GM12878 (cell line): Measurements from ENCODE around the gene SF1. TPM values are rescaled to one million over a fixed set of nuclear protein-coding genes. Genes with fewer than 3 reads are reported as not detected.

Source experiments
- ATAC-seq: fragments of 200-7000 bp; cut with Tn5 transposase; 3 replicates; pipeline ENCODE4 v1.9.1; 2020; ENCODE audit warnings: mild to moderate bottlenecking, moderate library complexity
- BruUV-seq: library from RNA; stranded (reverse); fragments of 400-500 nt; replicated peaks from 2 replicates; lab custom pipeline; 2021; lab: Mats Ljungman, UMichigan
- CTCF ChIA-PET: fragments of 300-600 bp; sonication (Branson Sonifier 250); formaldehyde crosslinking; extraction: SDS; loops from one replicate; lab custom pipeline; 2021; ENCODE audit warnings: inconsistent platforms; lab: Yijun Ruan, JAX
- POLR2A ChIA-PET: fragments of 350-600 bp; formaldehyde crosslinking; extraction: SDS; loops from one replicate; lab custom pipeline; 2021; ENCODE audit warnings: inconsistent platforms; lab: Charles Lee
- RAD21 ChIA-PET: fragments of 300-600 bp; sonication (Branson Sonifier 250); formaldehyde crosslinking; loops from one replicate; lab custom pipeline; 2023; ENCODE audit warnings: antibody characterized with exemption; ENCODE audit not compliant: unreplicated experiment; lab: Charles Lee
- SMC1A ChIA-PET: fragments of 300-600 bp; sonication (Branson Sonifier 250); formaldehyde crosslinking; loops from one replicate; lab custom pipeline; 2023; ENCODE audit not compliant: unreplicated experiment, uncharacterized antibody; lab: Charles Lee
- DNase-seq: peaks from one replicate; pipeline ENCODE4 v3.0.0-alpha.2; 2011; ENCODE audit warnings: low read depth, low spot score
- FAIRE-seq: peaks from 3 replicates; lab custom pipeline; 2011; peaks lifted over from hg19 to GRCh38; lab: Jason Lieb, UNC
- H2AFZ ChIP-seq: 2 replicates; pipeline ENCODE4 v1.6.0; 2011; ENCODE audit warnings: low read depth, low read length, control low read depth; ENCODE audit not compliant: control insufficient read depth
- H3K27ac ChIP-seq: 2 replicates; pipeline ENCODE4 v1.5.1; 2011; ENCODE audit warnings: control low read depth; ENCODE audit not compliant: control insufficient read depth, insufficient read depth
- H3K27me3 ChIP-seq, 2 experiments: replicated peaks in 1 of 2; 2 replicates each; pipeline versions ENCODE4 v1.6.0 to v1.6.1; 2011; ENCODE audit warnings: low read length in 1 of 2; ENCODE audit not compliant: control insufficient read depth in 2 of 2, insufficient read depth in 2 of 2
- H3K36me3 ChIP-seq, 2 experiments: 2 replicates each; pipeline ENCODE4 v1.5.1; 2011; ENCODE audit warnings: low read length in 1 of 2; ENCODE audit not compliant: control insufficient read depth in 2 of 2, insufficient read depth in 2 of 2
- H3K4me1 ChIP-seq: 2 replicates; pipeline ENCODE4 v1.6.1; 2011; ENCODE audit warnings: mild to moderate bottlenecking, low read length, moderate library complexity, mixed read lengths; ENCODE audit not compliant: control insufficient read depth, insufficient read depth
- H3K4me2 ChIP-seq: 2 replicates; pipeline ENCODE4 v1.6.0; 2011; ENCODE audit warnings: control low read depth; ENCODE audit not compliant: control insufficient read depth, insufficient read depth
- H3K4me3 ChIP-seq: fragments of 200-600 bp; sonication (generic); 2 replicates; pipeline ENCODE4 v1.5.1; 2016
- H3K79me2 ChIP-seq: 2 replicates; pipeline ENCODE4 v1.6.0; 2011; ENCODE audit warnings: low read length; ENCODE audit not compliant: control insufficient read depth, insufficient read depth
- H3K9ac ChIP-seq: 2 replicates; pipeline ENCODE4 v1.8.0; 2011; ENCODE audit warnings: low read length, control low read depth, mixed read lengths; ENCODE audit not compliant: control insufficient read depth, insufficient read depth
- H3K9me3 ChIP-seq: replicated peaks from 3 replicates; pipeline ENCODE4 v1.5.1; 2011; ENCODE audit warnings: mild to moderate bottlenecking, low read length; ENCODE audit not compliant: control insufficient read depth, insufficient read depth
- H4K20me1 ChIP-seq: 2 replicates; pipeline ENCODE4 v1.6.0; 2011; ENCODE audit not compliant: control insufficient read depth, insufficient read depth
- BACH1 ChIP-seq: fragments of 450-650 bp; IDR thresholded peaks from 2 replicates; pipeline ENCODE4 v1.6.1; 2017; ENCODE audit warnings: mild to moderate bottlenecking, borderline replicate concordance
- BHLHE40 ChIP-seq, 2 experiments: fragments of 450-650 bp in 1 of 2; IDR thresholded peaks; 2 replicates each; pipeline ENCODE4 v1.6.1; 2011 to 2017; ENCODE audit warnings: low read depth in 2 of 2, borderline replicate concordance in 1 of 2, improper control_type of control experiment in 1 of 2, low read length in 1 of 2, mild to moderate bottlenecking in 1 of 2
- ESRRA ChIP-seq: IDR thresholded peaks from 2 replicates; pipeline ENCODE4 v1.6.1; 2012; ENCODE audit warnings: mild to moderate bottlenecking, low read length, improper control_type of control experiment
- HCFC1 ChIP-seq: fragments of 150-350 bp; IDR thresholded peaks from 2 replicates; pipeline ENCODE4 v1.6.1; 2014; ENCODE audit warnings: low read length
- HDGF ChIP-seq: fragments of 450-650 bp; IDR thresholded peaks from 2 replicates; pipeline ENCODE4 v1.6.1; 2016; ENCODE audit warnings: antibody characterized with exemption
- IKZF1 ChIP-seq: fragments of 450-650 bp; conservative IDR thresholded peaks from 2 replicates; pipeline ENCODE4 v1.6.1; 2017; ENCODE audit warnings: antibody characterized with exemption, mild to moderate bottlenecking
- MYB ChIP-seq: fragments of 150-350 bp; IDR thresholded peaks from 2 replicates; pipeline ENCODE4 v1.6.1; 2014; ENCODE audit warnings: mild to moderate bottlenecking, low read depth, low read length, borderline replicate concordance
- NBN ChIP-seq: fragments of 450-650 bp; IDR thresholded peaks from 2 replicates; pipeline ENCODE4 v1.6.1; 2016
- RAD21 ChIP-seq: IDR thresholded peaks from 2 replicates; pipeline ENCODE4 v1.6.1; 2011; ENCODE audit warnings: mild to moderate bottlenecking, low read depth, low read length, moderate library complexity; ENCODE audit not compliant: insufficient read depth
- RAD51 ChIP-seq: fragments of 450-650 bp; IDR thresholded peaks from 2 replicates; pipeline ENCODE4 v1.6.1; 2016; ENCODE audit warnings: moderate library complexity, mild to moderate bottlenecking, inconsistent platforms
- SRF ChIP-seq, 2 experiments: IDR thresholded peaks; 2 replicates each; pipeline ENCODE4 v1.6.1; 2011; ENCODE audit warnings: low read depth in 2 of 2, low read length in 2 of 2, mild to moderate bottlenecking in 1 of 2, moderate library complexity in 1 of 2
- TAF1 ChIP-seq: IDR thresholded peaks from 2 replicates; pipeline ENCODE4 v1.6.1; 2011; ENCODE audit warnings: mild to moderate bottlenecking, low read depth, low read length, borderline replicate concordance
- TCF3 ChIP-seq: IDR thresholded peaks from 2 replicates; pipeline ENCODE4 v1.6.1; 2012; ENCODE audit warnings: low read depth, mild to moderate bottlenecking, low read length, borderline replicate concordance; ENCODE audit not compliant: insufficient read depth
- ZNF207 ChIP-seq: fragments of 450-650 bp; IDR thresholded peaks from 2 replicates; pipeline ENCODE4 v1.6.1; 2014; ENCODE audit warnings: antibody characterized with exemption, mild to moderate bottlenecking, borderline replicate concordance
- WGBS: methylation state at CpG from one replicate; pipeline ENCODE4 v1.1.6; 2016; ENCODE audit warnings: low lambda C conversion rate; ENCODE audit not compliant: insufficient replicate concordance, insufficient coverage; ENCODE audit errors: missing lambda C conversion rate; 5-methylcytosine and 5-hydroxymethylcytosine counted together
- in situ Hi-C: fragments of 300-500 bp; cut with MboI; formaldehyde crosslinking; loops from 9 replicates; pipeline ENCODE4 v1.14.3; 2018; ENCODE audit warnings: mixed read lengths
- intact Hi-C: fragments of 100-400 bp; cut with micrococcal nuclease; formaldehyde crosslinking; loops from one replicate; pipeline ENCODE4 v1.14.2; 2022; ENCODE audit not compliant: unreplicated experiment
- polyA plus RNA-seq, 11 experiments: library from polyadenylated mRNA; depleted of rRNA in 4 of 11; unstranded in 6 of 11; stranded (reverse) in 5 of 11; fragments of >200 nt; fragmentation: Nextera tagmentation in 4 of 11; fragmentation: Illumina TruSeq in 1 of 11; extraction: Ambion mirVana in 4 of 11; extraction: Trizol in 1 of 11; gene quantifications; 1 replicate in 1 of 11; 2 replicates in 10 of 11; pipeline versions ENCODE4 v1.2.1 to v1.2.3, GENCODE V29; 2011 to 2016; ENCODE audit warnings: inconsistent platforms in 2 of 11, missing spikeins in 2 of 11, low read depth in 1 of 11
- total RNA-seq, 4 experiments: library from RNA; depleted of rRNA in 3 of 4; stranded (reverse); fragments of >200 nt in 3 of 4; fragmentation: Illumina TruSeq in 1 of 4; extraction: Trizol in 1 of 4; gene quantifications; 2 replicates each; pipeline versions ENCODE4 v1.2.1 to v1.2.3, GENCODE V29; 2013 to 2021
- TF ChIP-seq, protein P1 (sequence below): IDR thresholded peaks from 2 replicates; pipeline ENCODE4 v1.6.1; 2011; ENCODE audit warnings: mild to moderate bottlenecking, low read depth, low read length, moderate library complexity; ENCODE audit not compliant: insufficient replicate concordance
- TF ChIP-seq, protein P2 (sequence below): fragments of 450-650 bp; IDR thresholded peaks from 2 replicates; pipeline ENCODE4 v1.6.1; 2016; ENCODE audit warnings: mild to moderate bottlenecking, moderate library complexity, borderline replicate concordance

SF1 gene
- total and polyA plus RNA-seq, 10 of the 15 experiments (the other 5 are each of a cell fraction or from before 2014, with no cell fraction given): 13.6 to 337 (median 103) TPM

DNA sequence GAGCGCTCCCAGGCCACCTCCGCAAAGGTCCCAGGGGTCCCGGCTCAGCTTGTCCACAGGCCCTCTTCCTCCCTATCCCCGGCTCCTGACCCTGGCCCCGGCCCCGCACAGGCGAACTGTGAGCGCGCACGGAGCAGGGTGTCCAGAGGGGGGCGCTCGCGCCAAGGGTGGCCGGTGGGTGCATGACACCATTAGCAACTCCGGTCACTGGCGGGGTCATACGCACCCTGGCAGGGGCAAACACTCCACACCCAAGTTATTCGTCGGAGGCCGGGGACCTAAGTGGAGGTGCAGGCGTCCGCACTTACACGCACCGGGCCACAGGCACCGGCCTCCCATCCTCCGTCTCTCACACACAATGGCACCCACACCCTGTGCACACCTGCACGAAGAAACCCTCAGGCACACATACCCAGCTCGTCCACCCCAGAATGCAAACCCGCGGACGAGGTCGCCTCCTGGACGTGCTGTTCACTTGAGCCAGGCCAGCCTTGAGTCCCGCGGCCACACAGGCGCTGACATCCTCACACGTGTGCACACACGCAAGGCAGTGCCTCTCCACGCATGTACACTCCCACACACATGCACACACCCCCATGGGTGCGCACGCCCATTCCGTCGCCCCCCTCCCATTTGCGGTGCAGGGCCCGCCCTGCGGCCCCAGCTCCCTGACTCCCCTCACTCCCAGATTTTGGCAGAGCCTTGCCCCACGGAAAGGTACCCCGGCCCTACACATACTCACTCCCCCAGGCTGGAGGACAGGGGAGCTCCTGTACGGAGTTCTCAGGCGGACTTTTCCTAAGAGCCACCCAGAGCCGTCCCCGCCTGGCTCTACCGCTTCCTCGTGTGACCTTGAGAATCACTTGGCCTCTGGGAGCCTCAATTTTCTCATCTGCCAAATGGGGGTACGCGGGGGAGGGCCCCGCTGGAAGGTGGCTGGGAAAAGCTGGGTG lies 34.5 kb downstream of the SF1 start, which contains the start of gene RASGRP2:
Gene RASGRP2 (minus strand): TSS at position 552 of the 953 bp plus-strand sequence. CDS start 1,276 bp downstream, outside the sequence.
- ATAC-seq: peak; percentile 65
- Histone ChIP-seq H3K9ac (peak within 1 kb of the TSS; percentile 34), H3K27me3 (peaks cover 0 to 5% of the 10 kb centered on the region in 2 experiments; a peak in 3 of 4 replicates), H3K4me1 (peaks cover 29% of the 10 kb centered on the region), H3K79me2 (no peaks in the 10 kb centered on the region), H4K20me1 (no peaks in the 10 kb centered on the region), H3K4me3 (peak within 1 kb of the TSS; percentile 68), H2AFZ (peak within 1 kb of the TSS; percentile 77; the same call in 1 of the 2 replicates), H3K9me3 (no peaks in the 10 kb centered on the region), H3K36me3 (no peaks in the 10 kb centered on the region), H3K4me2 (peak within 1 kb of the TSS; percentile 98), H3K27ac (no peak within 1 kb of the TSS)
- intact Hi-C loops (loop anchor here (1.0 to 2.0 kb wide), 5 partner anchors 23 to 295 kb away; no protein-coding TSS in a partner anchor), in situ Hi-C loops (no loop called here)
- 2% methylated on average over 56 of the region's 57 CpGs for WGBS
- SMC1A ChIA-PET: interaction anchor here (0.8 to 3.2 kb wide), 5 partner anchors 19 to 55 kb away, joined by 3 to 15 read pairs (median 8); no protein-coding TSS in a partner anchor
- CTCF ChIA-PET: interaction anchor here (0.6 to 9.7 kb wide), 29 partner anchors 9 to 1968 kb away, joined by 3 to 86 read pairs (median 4); partner anchors contain the start of genes PRDX5 and SF1
- DNase-seq: no peak
- RAD21 ChIA-PET: interaction anchor here (0.6 to 3.6 kb wide), 9 partner anchors 17 to 105 kb away, joined by 3 to 21 read pairs (median 4); partner anchors contain the start of genes MEN1 and SF1
- BruUV-seq: TSS peak; percentile 68
- FAIRE-seq: peak; percentile 13
- POLR2A ChIA-PET: interaction anchor here (0.8 kb wide), 1 partner anchor 28 kb away, joined by 4 read pairs; no protein-coding TSS in a partner anchor
- TF ChIP-seq BHLHE40 (IDR thresholded peaks at IDR 0.05; ENCODE audit: borderline replicate concordance in 1 of 2, low read depth in 2 of 2, low read length in 1 of 2) (0 out of 4 replicates have a peak, but pooled peaks of 1 of the 2 experiments have one; percentile 24), RAD51 (no peak), IKZF1 (peak; percentile 34; the same call in 1 of the 2 replicates), SRF (IDR thresholded peaks at IDR 0.05; ENCODE audit: low read depth in 2 of 2, low read length in 2 of 2) (0 out of 4 replicates have a peak, but pooled peaks of 1 of the 2 experiments have one; percentile 22), RAD21 (peak; percentile 55), NBN (peak; percentile 57; the same call in 1 of the 2 replicates), TCF3 (no peak), TAF1 (no peak), ZNF207 (no peak), BACH1 (peak; percentile 12; the same call in 1 of the 2 replicates), HCFC1 (no peak), ESRRA (0 out of 2 replicates have a peak, but pooled peaks have one; percentile 79), MYB (no peak), HDGF (peak; percentile 70; the same call in 1 of the 2 replicates)
- TF ChIP-seq, protein P1, sequence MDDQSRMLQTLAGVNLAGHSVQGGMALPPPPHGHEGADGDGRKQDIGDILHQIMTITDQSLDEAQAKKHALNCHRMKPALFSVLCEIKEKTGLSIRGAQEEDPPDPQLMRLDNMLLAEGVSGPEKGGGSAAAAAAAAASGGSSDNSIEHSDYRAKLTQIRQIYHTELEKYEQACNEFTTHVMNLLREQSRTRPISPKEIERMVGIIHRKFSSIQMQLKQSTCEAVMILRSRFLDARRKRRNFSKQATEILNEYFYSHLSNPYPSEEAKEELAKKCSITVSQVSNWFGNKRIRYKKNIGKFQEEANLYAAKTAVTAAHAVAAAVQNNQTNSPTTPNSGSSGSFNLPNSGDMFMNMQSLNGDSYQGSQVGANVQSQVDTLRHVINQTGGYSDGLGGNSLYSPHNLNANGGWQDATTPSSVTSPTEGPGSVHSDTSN: no peak
- TF ChIP-seq, protein P2, sequence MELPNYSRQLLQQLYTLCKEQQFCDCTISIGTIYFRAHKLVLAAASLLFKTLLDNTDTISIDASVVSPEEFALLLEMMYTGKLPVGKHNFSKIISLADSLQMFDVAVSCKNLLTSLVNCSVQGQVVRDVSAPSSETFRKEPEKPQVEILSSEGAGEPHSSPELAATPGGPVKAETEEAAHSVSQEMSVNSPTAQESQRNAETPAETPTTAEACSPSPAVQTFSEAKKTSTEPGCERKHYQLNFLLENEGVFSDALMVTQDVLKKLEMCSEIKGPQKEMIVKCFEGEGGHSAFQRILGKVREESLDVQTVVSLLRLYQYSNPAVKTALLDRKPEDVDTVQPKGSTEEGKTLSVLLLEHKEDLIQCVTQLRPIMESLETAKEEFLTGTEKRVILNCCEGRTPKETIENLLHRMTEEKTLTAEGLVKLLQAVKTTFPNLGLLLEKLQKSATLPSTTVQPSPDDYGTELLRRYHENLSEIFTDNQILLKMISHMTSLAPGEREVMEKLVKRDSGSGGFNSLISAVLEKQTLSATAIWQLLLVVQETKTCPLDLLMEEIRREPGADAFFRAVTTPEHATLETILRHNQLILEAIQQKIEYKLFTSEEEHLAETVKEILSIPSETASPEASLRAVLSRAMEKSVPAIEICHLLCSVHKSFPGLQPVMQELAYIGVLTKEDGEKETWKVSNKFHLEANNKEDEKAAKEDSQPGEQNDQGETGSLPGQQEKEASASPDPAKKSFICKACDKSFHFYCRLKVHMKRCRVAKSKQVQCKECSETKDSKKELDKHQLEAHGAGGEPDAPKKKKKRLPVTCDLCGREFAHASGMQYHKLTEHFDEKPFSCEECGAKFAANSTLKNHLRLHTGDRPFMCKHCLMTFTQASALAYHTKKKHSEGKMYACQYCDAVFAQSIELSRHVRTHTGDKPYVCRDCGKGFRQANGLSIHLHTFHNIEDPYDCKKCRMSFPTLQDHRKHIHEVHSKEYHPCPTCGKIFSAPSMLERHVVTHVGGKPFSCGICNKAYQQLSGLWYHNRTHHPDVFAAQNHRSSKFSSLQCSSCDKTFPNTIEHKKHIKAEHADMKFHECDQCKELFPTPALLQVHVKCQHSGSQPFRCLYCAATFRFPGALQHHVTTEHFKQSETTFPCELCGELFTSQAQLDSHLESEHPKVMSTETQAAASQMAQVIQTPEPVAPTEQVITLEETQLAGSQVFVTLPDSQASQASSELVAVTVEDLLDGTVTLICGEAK: no peak
